Measurements from ENCODE around the gene GJE1.
"Not testable (repeated sequence)": the region's sequence is repeated elsewhere in the genome, so short reads cannot be mapped to it uniquely, and the experiment has no call there.

GJE1 gene

DNA sequence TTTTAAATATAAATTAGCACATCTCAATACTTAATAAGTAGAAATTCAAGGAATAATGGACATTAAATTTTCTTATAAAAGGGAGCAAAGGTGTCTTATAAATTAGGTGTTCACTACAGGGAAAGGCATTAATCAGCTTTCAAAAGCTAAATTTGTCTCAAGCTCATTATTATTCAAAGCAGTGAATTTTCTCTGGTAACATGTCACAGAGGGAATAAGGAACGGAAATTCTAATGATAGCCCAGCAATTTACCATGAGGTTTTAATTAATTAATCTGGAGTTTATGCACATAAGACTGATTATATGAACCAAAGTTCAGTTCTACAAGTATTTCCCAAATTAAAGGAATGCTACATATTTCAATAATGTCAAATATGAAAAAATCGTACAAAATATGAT is 15.4 kb upstream of the GJE1 start:
- H3K27me3 ChIP-seq, result no peaks in the 10 kb centered on the region
- no peak for DNase-seq
- intact Hi-C loops (cut with DNase I; ENCODE audit: low total_unique reads), result no loop called here
- no peaks in the 10 kb centered on the region for H3K4me1 ChIP-seq
- no peak overlapping the region for H3K27ac ChIP-seq
- H3K9me3 ChIP-seq, result no peaks in the 10 kb centered on the region
- H3K36me3 ChIP-seq, result no peaks in the 10 kb centered on the region
- TF ChIP-seq, protein P1, sequence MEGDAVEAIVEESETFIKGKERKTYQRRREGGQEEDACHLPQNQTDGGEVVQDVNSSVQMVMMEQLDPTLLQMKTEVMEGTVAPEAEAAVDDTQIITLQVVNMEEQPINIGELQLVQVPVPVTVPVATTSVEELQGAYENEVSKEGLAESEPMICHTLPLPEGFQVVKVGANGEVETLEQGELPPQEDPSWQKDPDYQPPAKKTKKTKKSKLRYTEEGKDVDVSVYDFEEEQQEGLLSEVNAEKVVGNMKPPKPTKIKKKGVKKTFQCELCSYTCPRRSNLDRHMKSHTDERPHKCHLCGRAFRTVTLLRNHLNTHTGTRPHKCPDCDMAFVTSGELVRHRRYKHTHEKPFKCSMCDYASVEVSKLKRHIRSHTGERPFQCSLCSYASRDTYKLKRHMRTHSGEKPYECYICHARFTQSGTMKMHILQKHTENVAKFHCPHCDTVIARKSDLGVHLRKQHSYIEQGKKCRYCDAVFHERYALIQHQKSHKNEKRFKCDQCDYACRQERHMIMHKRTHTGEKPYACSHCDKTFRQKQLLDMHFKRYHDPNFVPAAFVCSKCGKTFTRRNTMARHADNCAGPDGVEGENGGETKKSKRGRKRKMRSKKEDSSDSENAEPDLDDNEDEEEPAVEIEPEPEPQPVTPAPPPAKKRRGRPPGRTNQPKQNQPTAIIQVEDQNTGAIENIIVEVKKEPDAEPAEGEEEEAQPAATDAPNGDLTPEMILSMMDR (IDR thresholded peaks at IDR 0.05), result no peak
- H3K4me3 ChIP-seq, result no peak overlapping the region

DNA sequence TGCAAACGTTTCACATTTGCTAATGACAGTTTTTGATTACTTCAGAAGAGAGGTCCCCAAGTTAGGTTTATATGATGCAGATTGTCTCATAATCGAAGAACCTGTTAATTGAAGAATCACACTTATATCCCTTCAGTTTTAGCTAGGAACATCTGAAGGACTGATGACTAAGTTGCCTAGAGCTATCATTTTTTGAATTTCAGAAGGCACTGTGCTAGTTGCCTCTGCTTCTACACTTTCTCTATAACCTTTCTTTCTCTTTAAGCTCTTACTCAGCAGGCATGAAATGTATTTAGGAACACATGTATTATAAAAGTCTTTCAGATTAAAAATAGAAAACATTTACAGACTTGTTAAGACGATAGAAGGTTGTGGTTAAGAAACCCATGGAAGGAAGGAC is 14.4 kb upstream of the GJE1 start:
- no peaks in the 10 kb centered on the region for H3K36me3 ChIP-seq
- H3K27ac ChIP-seq, result no peak overlapping the region
- no peak for DNase-seq
- TF ChIP-seq, protein P1 (IDR thresholded peaks at IDR 0.05), result no peak
- no peaks in the 10 kb centered on the region for H3K9me3 ChIP-seq
- H3K27me3 ChIP-seq, result no peaks in the 10 kb centered on the region
- H3K4me1 ChIP-seq, result no peaks in the 10 kb centered on the region
- H3K4me3 ChIP-seq, result no peak overlapping the region
- intact Hi-C loops (cut with DNase I; ENCODE audit: low total_unique reads), result no loop called here

DNA sequence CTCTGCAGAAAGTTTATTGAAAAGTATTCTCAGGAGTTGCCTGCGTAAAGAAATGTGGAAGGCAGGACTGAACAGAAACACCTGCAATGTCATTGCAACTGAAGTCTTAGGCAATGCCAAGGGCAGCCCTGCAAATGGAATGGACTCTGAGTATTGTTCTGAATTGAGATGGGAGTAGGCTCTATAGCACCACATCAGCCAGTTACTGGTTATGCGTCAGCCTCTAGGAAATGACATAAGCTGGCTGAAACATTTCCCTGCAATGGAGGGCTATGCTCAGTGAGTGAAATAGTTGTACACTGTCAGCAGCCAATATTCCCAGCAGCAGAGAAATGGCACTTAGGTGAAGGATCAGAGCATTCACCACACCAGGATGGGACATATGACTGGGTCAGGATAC is 13.8 kb upstream of the GJE1 start:
- intact Hi-C loops (cut with DNase I; ENCODE audit: low total_unique reads), result no loop called here

DNA sequence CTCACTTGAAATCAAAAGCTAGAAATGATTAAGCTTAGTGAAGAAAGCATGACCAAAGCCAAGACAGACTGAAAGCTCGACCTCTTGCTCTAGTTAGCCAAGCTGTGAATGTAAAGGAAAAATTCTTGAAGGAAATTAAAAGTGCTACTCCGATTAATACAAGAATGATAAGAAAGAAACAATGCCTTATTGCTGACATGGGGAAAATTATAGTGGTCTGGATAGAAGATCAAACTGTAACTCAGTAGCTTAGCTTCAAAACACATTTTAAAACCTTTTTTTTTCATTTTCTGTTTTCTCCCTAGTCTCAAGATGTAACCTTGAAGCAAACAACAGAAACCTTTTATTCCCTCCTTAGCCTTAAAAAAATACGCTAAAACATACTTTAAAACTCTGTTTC is 11.4 kb upstream of the GJE1 start:
- no peaks in the 10 kb centered on the region for H3K36me3 ChIP-seq
- no peak overlapping the region for H3K27ac ChIP-seq
- no peaks in the 10 kb centered on the region for H3K27me3 ChIP-seq
- no peak overlapping the region for H3K4me3 ChIP-seq
- TF ChIP-seq, protein P1 (IDR thresholded peaks at IDR 0.05), result no peak
- H3K4me1 ChIP-seq, result peaks cover 0 to 8% (median 0%) of the 10 kb centered on the region in 4 donors
- DNase-seq, result no peak
- intact Hi-C loops (cut with DNase I; ENCODE audit: low total_unique reads), result no loop called here
- no peaks in the 10 kb centered on the region for H3K9me3 ChIP-seq

More for the DNA sequence above, 13.8 kb upstream of the GJE1 start:
- Histone ChIP-seq H3K27ac (no peak overlapping the region), H3K4me3 (no peak overlapping the region), H3K9me3 (no peaks in the 10 kb centered on the region), H3K36me3 (no peaks in the 10 kb centered on the region), H3K27me3 (no peaks in the 10 kb centered on the region), H3K4me1 (no peaks in the 10 kb centered on the region)
- TF ChIP-seq, protein P1 (IDR thresholded peaks at IDR 0.05), result no peak
- DNase-seq, result no peak

DNA sequence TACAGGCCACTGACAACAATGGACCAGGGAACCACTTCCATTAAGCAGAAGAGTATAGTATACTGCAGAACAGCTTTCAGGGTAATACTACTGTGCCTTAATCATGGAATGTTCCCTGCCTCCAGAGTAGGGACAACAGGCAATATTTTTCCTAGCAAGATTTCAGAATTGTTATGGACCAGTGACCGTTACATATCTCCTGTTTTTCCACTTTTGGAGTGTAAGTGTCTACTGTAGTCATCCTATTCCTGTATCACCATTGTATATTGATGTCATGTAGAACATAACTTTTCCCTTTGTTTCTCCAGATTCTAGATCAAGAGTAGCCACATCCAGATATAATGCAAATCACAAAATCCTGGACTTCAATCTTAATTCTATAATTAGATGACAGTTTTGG is 1.9 kb upstream of the GJE1 start:
- Histone ChIP-seq H3K4me3 (no peak overlapping the region), H3K27ac (no peak overlapping the region), H3K27me3 (no peaks in the 10 kb centered on the region), H3K36me3 (no peaks in the 10 kb centered on the region), H3K4me1 (no peaks in the 10 kb centered on the region), H3K9me3 (peaks cover 0 to 3% (median 0%) of the 10 kb centered on the region in 3 donors)
- intact Hi-C loops (cut with DNase I; ENCODE audit: low total_unique reads), result no loop called here
- TF ChIP-seq, protein P1 (IDR thresholded peaks at IDR 0.05), result no peak
- no peak for DNase-seq

DNA sequence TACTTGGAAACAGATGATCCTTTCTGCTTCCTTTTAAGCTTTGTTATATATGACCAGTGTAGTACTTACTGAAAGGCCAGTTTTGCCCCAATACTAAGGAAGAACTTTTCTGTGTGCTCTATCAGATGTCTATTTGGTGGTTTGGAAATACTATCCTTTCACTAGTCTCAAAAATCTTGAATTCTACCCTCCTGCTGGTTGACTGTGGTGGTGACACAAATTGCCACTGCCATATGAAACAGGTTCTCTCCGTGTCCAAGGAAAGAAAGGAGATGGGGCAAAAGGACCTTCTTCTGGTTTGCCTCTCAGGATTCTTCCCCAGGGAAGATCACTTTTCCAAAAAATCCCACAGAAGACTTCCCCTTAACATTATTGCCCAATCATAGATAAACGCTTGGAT is 6.2 kb downstream of the GJE1 start:
- Histone ChIP-seq H3K36me3 (no peaks in the 10 kb centered on the region), H3K27me3 (no peaks in the 10 kb centered on the region), H3K27ac (no peak overlapping the region), H3K4me3 (no peak overlapping the region), H3K9me3 (no peaks in the 10 kb centered on the region), H3K4me1 (no peaks in the 10 kb centered on the region)
- TF ChIP-seq, protein P1 (IDR thresholded peaks at IDR 0.05), result no peak
- intact Hi-C loops (cut with DNase I; ENCODE audit: low total_unique reads), result no loop called here
- no peak for DNase-seq

DNA sequence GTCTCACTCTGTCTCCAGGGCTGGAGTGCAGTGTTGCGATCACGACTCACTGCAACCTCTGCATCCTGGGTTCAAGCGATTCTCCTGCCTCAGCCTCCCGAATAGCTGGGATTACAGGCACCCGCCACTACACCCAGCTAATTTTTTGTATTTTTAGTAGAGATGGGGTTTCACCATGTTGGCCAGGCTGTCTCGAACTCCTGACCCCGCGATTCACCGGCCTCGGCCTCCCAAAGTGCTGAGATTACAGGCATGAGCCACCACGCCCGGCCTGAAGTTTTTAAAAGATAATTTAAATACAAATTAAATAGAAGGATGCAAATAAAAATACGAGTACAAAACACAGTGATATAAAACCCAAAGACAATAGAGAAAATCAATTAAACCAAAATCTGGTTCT is 8.8 kb downstream of the GJE1 start:
- H3K4me1 ChIP-seq; DNase-seq; H3K36me3 ChIP-seq; H3K27ac ChIP-seq; H3K4me3 ChIP-seq; H3K9me3 ChIP-seq; intact Hi-C loops (cut with DNase I; ENCODE audit: low total_unique reads); H3K27me3 ChIP-seq: not testable (repeated sequence)
